EL (cell line): ENCODE results near the gene GTPBP4.
"Not testable (repeated sequence)": the region's sequence is repeated elsewhere in the genome, so short reads cannot be mapped to it uniquely, and the experiment has no call there.

Experiments used
- DNase-seq: peaks from one replicate; pipeline ENCODE4 v3.0.0-alpha.2; 2016

GTPBP4 gene

DNA sequence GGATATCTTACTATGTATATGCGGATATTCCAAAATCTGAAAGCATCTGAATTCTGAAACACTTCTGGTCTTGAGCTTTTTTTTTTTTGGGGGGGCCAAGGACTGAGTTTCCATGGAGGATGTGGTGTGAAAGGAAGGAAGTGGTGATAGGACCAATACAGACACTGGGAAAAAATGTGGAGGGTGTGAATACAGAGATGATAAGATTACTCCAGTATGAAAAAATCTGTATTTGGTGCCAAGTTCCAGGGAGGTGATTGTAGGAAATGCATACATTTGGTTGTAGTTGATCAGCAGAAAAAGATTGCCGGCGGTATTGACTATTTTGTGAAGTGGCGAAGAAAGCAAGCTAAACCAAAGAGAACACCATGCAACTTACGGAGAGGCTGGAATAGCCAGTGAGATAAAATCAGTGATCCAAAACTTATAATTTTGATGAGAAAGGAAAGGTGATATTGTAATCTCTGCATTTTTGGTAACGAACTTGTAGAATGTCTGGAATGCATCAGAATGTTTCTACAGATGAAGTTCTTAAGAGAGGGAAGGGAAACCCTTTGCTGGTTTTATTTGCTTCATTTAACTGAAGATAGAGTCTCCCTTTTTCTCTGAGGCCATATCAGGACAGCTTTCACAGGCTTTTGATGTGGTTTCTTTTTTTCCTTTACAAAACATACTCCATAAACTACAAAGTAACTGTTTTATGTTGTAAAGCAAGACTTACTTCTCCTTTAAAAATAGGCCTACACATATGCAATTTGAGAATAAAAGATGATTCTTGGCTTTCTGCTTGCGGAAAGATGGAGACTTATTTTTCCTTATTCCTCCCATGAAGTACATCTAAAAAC, 73.9 kb downstream of the GTPBP4 start:
- peak; percentile 77 for DNase-seq

DNA sequence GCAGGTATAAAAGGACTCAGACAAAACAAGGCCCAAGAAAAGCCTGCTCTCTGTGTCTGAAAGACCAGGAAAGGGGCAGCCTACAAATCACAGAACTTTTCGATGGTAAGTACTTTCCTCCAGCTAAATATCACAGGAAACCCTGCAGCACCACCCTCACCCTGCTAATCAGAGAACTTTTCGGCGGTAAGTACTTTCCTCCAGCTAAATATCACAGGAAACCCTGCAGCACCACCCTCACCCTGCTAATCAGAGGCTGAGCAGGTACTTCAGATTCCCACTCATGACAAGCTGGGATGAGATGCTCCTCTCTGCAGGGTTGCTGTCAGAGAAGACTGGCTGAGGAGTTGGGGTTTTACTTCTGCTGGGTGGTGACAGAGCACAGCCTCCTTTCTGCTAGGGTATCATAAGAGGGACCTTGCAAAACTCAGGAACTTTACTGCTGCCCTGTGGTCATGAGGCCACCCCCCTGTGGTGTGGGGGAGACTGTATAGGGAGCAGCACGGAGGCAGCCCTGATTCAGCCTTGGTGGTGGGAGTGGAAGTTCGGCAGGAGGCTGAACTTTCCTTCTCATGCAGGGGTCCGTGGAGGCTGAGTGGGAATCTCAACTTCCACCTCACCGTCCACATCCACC, 75.1 kb downstream of the GTPBP4 start:
- no peak for DNase-seq

DNA sequence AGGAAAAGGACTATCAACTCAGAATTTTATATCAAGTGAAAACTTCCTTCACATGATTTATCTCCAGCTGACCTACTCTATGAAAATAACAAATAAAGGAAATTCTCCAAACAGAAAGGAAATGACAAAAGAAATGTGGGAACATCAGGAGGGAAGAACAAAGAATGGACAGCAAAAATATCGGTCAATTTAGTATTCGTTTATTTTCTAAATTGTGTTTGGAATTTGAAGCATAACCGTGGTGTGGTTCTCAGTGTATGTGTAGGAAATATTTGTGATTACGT, 76.7 kb downstream of the GTPBP4 start:
- no peak for DNase-seq

DNA sequence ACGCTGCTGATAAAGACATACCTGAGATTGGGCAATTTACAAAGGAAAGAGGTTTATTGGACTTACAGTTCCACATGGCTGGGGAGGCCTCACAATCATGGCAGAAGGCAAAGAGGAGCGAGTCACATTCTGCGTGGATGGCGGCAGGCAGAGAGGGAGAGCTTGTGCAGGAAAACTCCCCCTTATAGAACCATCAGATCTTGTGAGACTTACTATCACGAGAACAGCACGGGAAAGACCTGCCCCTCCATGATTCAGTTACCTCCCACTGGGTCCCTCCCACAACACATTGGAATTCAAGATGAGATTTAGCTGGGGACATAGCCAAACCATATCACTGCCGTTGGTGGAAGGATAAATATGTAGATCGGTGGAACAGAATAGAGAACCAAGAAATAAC, 78.5 kb downstream of the GTPBP4 start:
- DNase-seq: not testable (repeated sequence)

DNA sequence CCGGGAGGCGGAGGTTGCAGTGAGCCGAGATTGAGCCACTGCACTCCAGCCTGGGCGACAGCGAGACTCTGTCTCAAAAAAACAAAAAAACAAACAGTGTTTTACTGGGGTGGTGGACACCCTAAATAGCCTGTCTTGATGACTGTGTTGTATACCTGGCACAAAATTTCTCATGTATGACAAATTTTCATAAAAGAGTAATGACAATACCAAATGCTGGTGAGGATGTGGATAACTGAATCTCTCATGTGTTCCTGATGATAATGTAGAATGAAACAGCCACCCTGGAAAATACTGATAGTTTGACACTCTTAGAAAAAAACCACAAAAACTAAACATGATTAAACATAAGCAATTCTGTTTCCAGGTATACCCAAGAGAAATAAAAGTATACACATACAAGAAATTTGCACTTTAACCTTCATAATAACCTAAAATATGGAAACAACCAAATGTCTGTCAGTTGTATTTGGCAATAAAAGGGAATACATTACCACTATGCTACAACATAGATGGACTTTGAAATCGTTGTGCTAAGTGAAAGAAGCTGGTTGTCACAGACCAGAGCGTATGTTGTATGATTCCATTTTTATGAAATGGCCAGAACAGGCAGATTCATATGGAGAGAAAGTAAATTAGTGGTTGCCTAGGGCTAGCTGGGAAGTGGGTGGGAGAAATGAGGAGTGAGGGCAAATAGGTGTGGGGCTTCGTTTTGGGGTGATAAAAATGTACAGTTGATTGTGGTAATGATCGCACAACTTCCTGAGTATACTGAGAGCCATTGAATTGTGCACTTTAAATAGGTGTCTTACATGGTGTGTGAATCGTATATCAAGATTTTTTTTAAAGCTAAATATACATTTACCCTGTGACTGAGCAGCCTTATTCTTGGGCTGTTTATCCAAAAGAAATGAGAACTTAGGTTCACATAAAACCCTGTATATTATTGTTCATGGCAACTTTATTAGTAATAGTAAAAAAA, 80.4 kb downstream of the GTPBP4 start:
- DNase-seq: no peak
